ENCODE measurements around the gene NFASC.

GRCh38 chr1:204950353-204951001, 79.8 kb downstream of the NFASC start:
- TF ChIP-seq TAF1 (IDR thresholded peaks at IDR 0.05; ENCODE audit: low read depth) = no peak
- TF ChIP-seq RAD21 (IDR thresholded peaks at IDR 0.05; ENCODE audit: low read depth) = no peak
- no peak for TF ChIP-seq TEAD4 (IDR thresholded peaks at IDR 0.05)
- TF ChIP-seq EP300 (IDR thresholded peaks at IDR 0.05; ENCODE audit: borderline replicate concordance) = no peak
- no peak for TF ChIP-seq TCF12 (IDR thresholded peaks at IDR 0.05; ENCODE audit: low read depth)
- TF ChIP-seq REST (IDR thresholded peaks at IDR 0.05; ENCODE audit: low read depth) = no peak
- TF ChIP-seq YY1 (IDR thresholded peaks at IDR 0.05; ENCODE audit: low read depth) = no peak
- TF ChIP-seq CEBPB (IDR thresholded peaks at IDR 0.05) = no peak
- no peak for TF ChIP-seq MAX (IDR thresholded peaks at IDR 0.05)
- TF ChIP-seq FOXM1 (IDR thresholded peaks at IDR 0.05; ENCODE audit: borderline replicate concordance, low read depth) = no peak
- TF ChIP-seq CREB1 (IDR thresholded peaks at IDR 0.05; ENCODE audit: low read depth) = no peak
- no peak for TF ChIP-seq EGR1 (IDR thresholded peaks at IDR 0.05)
- no peak for TF ChIP-seq NFIC (IDR thresholded peaks at IDR 0.05)
- TF ChIP-seq USF1 (IDR thresholded peaks at IDR 0.05) = no peak

Data from Ishikawa (cell line).